ENCODE measurements around the gene IFI35.
"Not testable (repeated sequence)": the region's sequence is repeated elsewhere in the genome, so short reads cannot be mapped to it uniquely, and the experiment has no call there.

IFI35 gene

GRCh38 chr17:42997984-42998938, 8.3 kb upstream of the IFI35 start, which contains the start of gene RPL27:
Gene RPL27 (plus strand): TSS chr17:42998419. CDS start chr17:42998751, 332 bp downstream.
- DNase-seq, result peak; percentile 95

- DNase-seq, result no peak
Measured at GRCh38 chr17:42999003-42999525, 7.5 kb upstream of the IFI35 start.

GRCh38 chr17:43000894-43001293, 5.7 kb upstream of the IFI35 start:
- DNase-seq, result not testable (repeated sequence)

GRCh38 chr17:43003542-43004172, 2.9 kb upstream of the IFI35 start:
- no peak for DNase-seq

- DNase-seq, result no peak
Measured at GRCh38 chr17:43010667-43011308, 4.2 kb downstream of the IFI35 start.

- no peak for DNase-seq
Measured at GRCh38 chr17:43011728-43012472, 5.3 kb downstream of the IFI35 start.

GRCh38 chr17:43013296-43013695, 6.7 kb downstream of the IFI35 start:
- DNase-seq, result no peak

GRCh38 chr17:43014020-43014648, 7.5 kb downstream of the IFI35 start:
- DNase-seq, result no peak

GRCh38 chr17:43014649-43015542, 8.3 kb downstream of the IFI35 start:
- DNase-seq, result no peak

- no peak for DNase-seq
Measured at GRCh38 chr17:43015579-43015978, 9.0 kb downstream of the IFI35 start.

- DNase-seq, result no peak
Measured at GRCh38 chr17:43016216-43016615, 9.6 kb downstream of the IFI35 start.

GRCh38 chr17:43018008-43018853, 11.6 kb downstream of the IFI35 start:
- peak; percentile 24 for DNase-seq

- DNase-seq, result no peak
Measured at GRCh38 chr17:43018932-43019331, 12.3 kb downstream of the IFI35 start.

GRCh38 chr17:43019418-43019817, 12.8 kb downstream of the IFI35 start:
- DNase-seq, result no peak

GRCh38 chr17:43020030-43020621, 13.5 kb downstream of the IFI35 start:
- no peak for DNase-seq

- peak; percentile 24 for DNase-seq
Measured at GRCh38 chr17:43020789-43021740, 14.5 kb downstream of the IFI35 start.

GRCh38 chr17:43021741-43022512, 15.3 kb downstream of the IFI35 start, which contains the start of gene VAT1:
Gene VAT1 (minus strand): TSS chr17:43022385. CDS start chr17:43022322, 63 bp downstream.
- DNase-seq, result peak; percentile 58

All from effector CD4-positive, alpha-beta T cell (primary cell).